ENCODE data around the gene CSTF3. TPM values are rescaled to one million over a fixed set of nuclear protein-coding genes. Genes with fewer than 3 reads are reported as not detected.

The CSTF3 gene
- total and polyA plus RNA-seq, 2 of the 4 experiments (the other 2 are of a cell fraction) = 14.5 to 23.4 TPM

GRCh38 chr11:33172345-33172744 lies 11.1 kb upstream of the CSTF3 start:
- Histone ChIP-seq H4K91ac (ENCODE audit: insufficient read depth, low read depth, low read length) (no peak overlapping the region), H3K36me3 (ENCODE audit: control insufficient read depth, insufficient read depth, low read length) (no peaks in the 10 kb centered on the region), H3K56ac (ENCODE audit: extremely low read depth, insufficient read depth, low read length) (no peak overlapping the region), H3K4ac (ENCODE audit: low read depth, low read length) (no peak overlapping the region), H3K23ac (ENCODE audit: low read depth, low read length) (no peak overlapping the region), H3K27me3 (ENCODE audit: control insufficient read depth, insufficient read depth, low read length) (no peaks in the 10 kb centered on the region), H2BK5ac (ENCODE audit: low read depth, low read length, poor library complexity, severe bottlenecking) (no peak overlapping the region), H4K5ac (ENCODE audit: low read depth, low read length) (no peak overlapping the region), H3K4me1 (ENCODE audit: control insufficient read depth, insufficient read depth, low read length) (peaks cover 9% of the 10 kb centered on the region), H3K4me3 (ENCODE audit: insufficient read depth, low read depth, low read length) (no peak overlapping the region), H4K8ac (ENCODE audit: low read depth in 2 of 2, low read length in 2 of 2) (no peak overlapping the region), H3K9ac (ENCODE audit: low read depth, low read length) (no peak overlapping the region), H3K9me3 (ENCODE audit: control insufficient read depth, insufficient read depth, low read length) (no peaks in the 10 kb centered on the region), H2AFZ (replicated peaks; ENCODE audit: low read length, poor library complexity) (no peak overlapping the region), H3K14ac (replicated peaks; ENCODE audit: low read depth, low read length) (no peak overlapping the region), H2BK15ac (ENCODE audit: low read depth, low read length) (no peak overlapping the region), H4K20me1 (ENCODE audit: insufficient read depth, low read length) (no peaks in the 10 kb centered on the region), H3K9me1 (ENCODE audit: insufficient read depth, low read length) (peaks cover 6% of the 10 kb centered on the region; the same call in 1 of the 2 replicates), H2BK120ac (ENCODE audit: low read depth, low read length) (no peak overlapping the region), H2AK9ac (replicated peaks; ENCODE audit: low read depth, low read length, poor library complexity) (no peak overlapping the region), H2AK5ac (ENCODE audit: low read depth, low read length) (no peak overlapping the region; the same call in 1 of the 2 replicates), H3K79me1 (ENCODE audit: low read depth in 1 of 2, low read length in 2 of 2) (peaks cover 0 to 6% of the 10 kb centered on the region in 2 experiments; a peak in 2 of 4 replicates), H3K18ac (ENCODE audit: low read depth, low read length) (no peak overlapping the region), H3K4me2 (ENCODE audit: low read depth, low read length) (no peak overlapping the region), H3K27ac (ENCODE audit: insufficient read depth, low read length) (no peak overlapping the region), H2BK20ac (ENCODE audit: low read depth, low read length) (no peak overlapping the region)
- ATAC-seq (ENCODE audit: low read depth) (no peak), DNase-seq (no peak)
- intact Hi-C loops (cut with micrococcal nuclease) = loop anchor here (2.0 kb wide), 1 partner anchor 16 kb away; no protein-coding TSS in a partner anchor
- TF ChIP-seq, protein P1, sequence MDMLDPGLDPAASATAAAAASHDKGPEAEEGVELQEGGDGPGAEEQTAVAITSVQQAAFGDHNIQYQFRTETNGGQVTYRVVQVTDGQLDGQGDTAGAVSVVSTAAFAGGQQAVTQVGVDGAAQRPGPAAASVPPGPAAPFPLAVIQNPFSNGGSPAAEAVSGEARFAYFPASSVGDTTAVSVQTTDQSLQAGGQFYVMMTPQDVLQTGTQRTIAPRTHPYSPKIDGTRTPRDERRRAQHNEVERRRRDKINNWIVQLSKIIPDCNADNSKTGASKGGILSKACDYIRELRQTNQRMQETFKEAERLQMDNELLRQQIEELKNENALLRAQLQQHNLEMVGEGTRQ (IDR thresholded peaks at IDR 0.05; ENCODE audit: low read depth, low read length) = no peak
- TF ChIP-seq RCOR1 (IDR thresholded peaks at IDR 0.05; ENCODE audit: insufficient replicate concordance, low read length) (no peak), FOS (IDR thresholded peaks at IDR 0.05; ENCODE audit: low read depth, low read length) (no peak), BHLHE40 (IDR thresholded peaks at IDR 0.05; ENCODE audit: low read depth, low read length) (no peak), RAD21 (IDR thresholded peaks at IDR 0.05; ENCODE audit: low read length) (no peak), CHD1 (IDR thresholded peaks at IDR 0.05; ENCODE audit: low read depth, low read length) (no peak), MXI1 (IDR thresholded peaks at IDR 0.05; ENCODE audit: borderline replicate concordance, low read depth, low read length) (no peak), SMC3 (IDR thresholded peaks at IDR 0.05; ENCODE audit: low read depth, low read length) (no peak)
- TF ChIP-seq, protein P2, sequence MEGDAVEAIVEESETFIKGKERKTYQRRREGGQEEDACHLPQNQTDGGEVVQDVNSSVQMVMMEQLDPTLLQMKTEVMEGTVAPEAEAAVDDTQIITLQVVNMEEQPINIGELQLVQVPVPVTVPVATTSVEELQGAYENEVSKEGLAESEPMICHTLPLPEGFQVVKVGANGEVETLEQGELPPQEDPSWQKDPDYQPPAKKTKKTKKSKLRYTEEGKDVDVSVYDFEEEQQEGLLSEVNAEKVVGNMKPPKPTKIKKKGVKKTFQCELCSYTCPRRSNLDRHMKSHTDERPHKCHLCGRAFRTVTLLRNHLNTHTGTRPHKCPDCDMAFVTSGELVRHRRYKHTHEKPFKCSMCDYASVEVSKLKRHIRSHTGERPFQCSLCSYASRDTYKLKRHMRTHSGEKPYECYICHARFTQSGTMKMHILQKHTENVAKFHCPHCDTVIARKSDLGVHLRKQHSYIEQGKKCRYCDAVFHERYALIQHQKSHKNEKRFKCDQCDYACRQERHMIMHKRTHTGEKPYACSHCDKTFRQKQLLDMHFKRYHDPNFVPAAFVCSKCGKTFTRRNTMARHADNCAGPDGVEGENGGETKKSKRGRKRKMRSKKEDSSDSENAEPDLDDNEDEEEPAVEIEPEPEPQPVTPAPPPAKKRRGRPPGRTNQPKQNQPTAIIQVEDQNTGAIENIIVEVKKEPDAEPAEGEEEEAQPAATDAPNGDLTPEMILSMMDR (conservative IDR thresholded peaks at IDR 0.05; ENCODE audit: low read depth, low read length) = no peak
- ChIA-PET POLR2A (ENCODE audit: unreplicated experiment) (no interaction called here), CTCF (no interaction called here)
- no CpG with 5 or more reads among the region's 5 CpGs for WGBS, 2 experiments (ENCODE audit: extremely low coverage in 2 of 2, insufficient read length in 1 of 2)
- no TSS peak for BruUV-seq (replicated peaks)
- in situ Hi-C loops (cut with MboI; ENCODE audit: low sequenced_read_pairs) = no loop called here
- dilution Hi-C loops (cut with HindIII; ENCODE audit: low sequenced_read_pairs, unreplicated experiment) = no loop called here
